Trophoblast cell (in vitro differentiated cells and primary cell): ENCODE data around the gene POLA1.

Source experiments
- DNase-seq, 2 donors: peaks; one replicate each; pipeline ENCODE4 v3.0.0-alpha.2; 2016
- H2AFZ ChIP-seq: 2 replicates; pipeline ENCODE4 v1.6.1; 2013; ENCODE audit warnings: low read length, moderate library complexity, mild to moderate bottlenecking; ENCODE audit not compliant: insufficient read depth, poor library complexity
- H2AK5ac ChIP-seq: 2 replicates; pipeline ENCODE4 v1.6.1; 2013; ENCODE audit warnings: mild to moderate bottlenecking, low read length
- H2BK120ac ChIP-seq: 2 replicates; pipeline ENCODE4 v1.6.1; 2013; ENCODE audit warnings: low read length, mild to moderate bottlenecking, moderate library complexity; ENCODE audit not compliant: insufficient read depth, poor library complexity
- H2BK12ac ChIP-seq: 2 replicates; pipeline ENCODE4 v1.6.1; 2013; ENCODE audit warnings: mild to moderate bottlenecking, low read length, moderate library complexity
- H2BK5ac ChIP-seq: 2 replicates; pipeline ENCODE4 v1.6.1; 2013; ENCODE audit warnings: low read length, low read depth, moderate library complexity, mild to moderate bottlenecking; ENCODE audit not compliant: poor library complexity
- H3K14ac ChIP-seq: 2 replicates; pipeline ENCODE4 v1.6.1; 2013; ENCODE audit warnings: mild to moderate bottlenecking, low read length
- H3K18ac ChIP-seq: 2 replicates; pipeline ENCODE4 v1.6.1; 2013; ENCODE audit warnings: mild to moderate bottlenecking, low read length
- H3K23ac ChIP-seq: 2 replicates; pipeline ENCODE4 v1.6.1; 2013; ENCODE audit warnings: low read length
- H3K27ac ChIP-seq: 2 replicates; pipeline ENCODE4 v1.5.1; 2013; ENCODE audit warnings: low read depth, mild to moderate bottlenecking, inconsistent platforms, low read length, moderate library complexity
- H3K27me3 ChIP-seq: 2 replicates; pipeline ENCODE4 v1.6.1; 2013; ENCODE audit warnings: inconsistent platforms, mild to moderate bottlenecking, low read length, moderate library complexity; ENCODE audit not compliant: insufficient read depth
- H3K36me3 ChIP-seq, 2 experiments: 1 replicate in 1 of 2; 2 replicates in 1 of 2; pipeline ENCODE4 v1.6.1; 2013; ENCODE audit warnings: low read length in 2 of 2, mild to moderate bottlenecking in 2 of 2, moderate library complexity in 1 of 2; ENCODE audit not compliant: insufficient read depth in 2 of 2, control insufficient read depth in 1 of 2
- H3K4ac ChIP-seq: 2 replicates; pipeline ENCODE4 v1.6.1; 2013; ENCODE audit warnings: low read depth, mild to moderate bottlenecking, low read length, moderate library complexity
- H3K4me1 ChIP-seq, 2 experiments: 1 replicate in 1 of 2; 2 replicates in 1 of 2; pipeline ENCODE4 v1.6.1; 2013; ENCODE audit warnings: low read length in 2 of 2, mild to moderate bottlenecking in 2 of 2, moderate library complexity in 1 of 2; ENCODE audit not compliant: insufficient read depth in 2 of 2, control insufficient read depth in 1 of 2
- H3K4me2 ChIP-seq: 2 replicates; pipeline ENCODE4 v1.6.1; 2013; ENCODE audit warnings: inconsistent platforms, mild to moderate bottlenecking, low read length, moderate library complexity
- H3K4me3 ChIP-seq: 2 replicates; pipeline ENCODE4 v1.5.1; 2013; ENCODE audit warnings: mild to moderate bottlenecking, low read depth, low read length, inconsistent platforms
- H3K79me1 ChIP-seq: one replicate; pipeline ENCODE4 v1.6.1; 2013; ENCODE audit warnings: low read length
- H3K79me2 ChIP-seq: 2 replicates; pipeline ENCODE4 v1.6.1; 2013; ENCODE audit warnings: low read length, mild to moderate bottlenecking; ENCODE audit not compliant: control insufficient read depth, insufficient read depth, poor library complexity
- H3K9ac ChIP-seq: 2 replicates; pipeline ENCODE4 v1.6.1; 2013; ENCODE audit warnings: mild to moderate bottlenecking, low read length
- H3K9me3 ChIP-seq: 2 replicates; pipeline ENCODE4 v1.6.1; 2013; ENCODE audit warnings: low read depth, mild to moderate bottlenecking, control low read depth, inconsistent platforms, low read length; ENCODE audit not compliant: insufficient read depth
- H4K12ac ChIP-seq: 2 replicates; pipeline ENCODE4 v1.6.1; 2013; ENCODE audit warnings: low read depth, mild to moderate bottlenecking, low read length, moderate library complexity
- H4K8ac ChIP-seq: 2 replicates; pipeline ENCODE4 v1.6.1; 2013; ENCODE audit warnings: low read depth, mild to moderate bottlenecking, low read length, moderate library complexity
- H4K91ac ChIP-seq: one replicate; pipeline ENCODE4 v1.6.1; 2013; ENCODE audit warnings: low read depth, mild to moderate bottlenecking, low read length, moderate library complexity
- WGBS: extraction: QIAGEN DNeasy Blood & Tissue Kit; methylation state at CpG from one replicate; pipeline ENCODE4 v1.1.7; 2013; ENCODE audit warnings: missing lambda C conversion rate; ENCODE audit not compliant: insufficient read length, insufficient coverage; ENCODE audit errors: extremely low coverage; 5-methylcytosine and 5-hydroxymethylcytosine counted together

The POLA1 gene

GRCh38 chrX:24956828-24957227 lies 263.1 kb downstream of the POLA1 start:
- no peak overlapping the region for H2AFZ ChIP-seq
- H2BK120ac ChIP-seq: no peak overlapping the region
- no peak overlapping the region for H3K9ac ChIP-seq
- no peaks in the 10 kb centered on the region for H3K9me3 ChIP-seq
- H2AK5ac ChIP-seq: no peak overlapping the region
- H2BK5ac ChIP-seq: no peak overlapping the region
- H3K14ac ChIP-seq: no peak overlapping the region
- H2BK12ac ChIP-seq: no peak overlapping the region
- H3K27me3 ChIP-seq: no peaks in the 10 kb centered on the region
- no peaks in the 10 kb centered on the region for H3K79me2 ChIP-seq
- no peak overlapping the region for H3K4me3 ChIP-seq
- no peak overlapping the region for H4K8ac ChIP-seq
- H4K12ac ChIP-seq: no peak overlapping the region
- H3K23ac ChIP-seq: no peak overlapping the region
- H3K4me1 ChIP-seq: no peaks in the 10 kb centered on the region
- no peak overlapping the region for H3K4ac ChIP-seq
- peak; percentile 58 to 66 for DNase-seq
- H3K79me1 ChIP-seq: no peaks in the 10 kb centered on the region
- H3K18ac ChIP-seq: no peak overlapping the region
- no peak overlapping the region for H4K91ac ChIP-seq
- no peak overlapping the region for H3K4me2 ChIP-seq
- no peaks in the 10 kb centered on the region for H3K36me3 ChIP-seq
- H3K27ac ChIP-seq: no peak overlapping the region

- Histone ChIP-seq H3K27ac (no peak overlapping the region), H4K8ac (no peak overlapping the region), H3K36me3 (no peaks in the 10 kb centered on the region), H3K18ac (no peak overlapping the region), H4K91ac (no peak overlapping the region), H2AFZ (no peak overlapping the region), H4K12ac (no peak overlapping the region), H3K4ac (no peak overlapping the region), H3K4me2 (no peak overlapping the region), H2BK120ac (no peak overlapping the region), H3K79me2 (no peaks in the 10 kb centered on the region), H2BK5ac (no peak overlapping the region), H3K23ac (no peak overlapping the region), H2BK12ac (no peak overlapping the region), H3K4me3 (no peak overlapping the region), H3K27me3 (no peaks in the 10 kb centered on the region), H3K79me1 (no peaks in the 10 kb centered on the region), H2AK5ac (no peak overlapping the region), H3K14ac (no peak overlapping the region), H3K9me3 (no peaks in the 10 kb centered on the region), H3K9ac (no peak overlapping the region), H3K4me1 (no peaks in the 10 kb centered on the region)
- DNase-seq: no peak
- no CpG with 5 or more reads among the region's 1 CpG for WGBS
Observed at GRCh38 chrX:24961809-24962208, 268.1 kb downstream of the POLA1 start.

GRCh38 chrX:24963823-24964222 lies 270.1 kb downstream of the POLA1 start:
- Histone ChIP-seq H2BK120ac (no peak overlapping the region), H3K14ac (no peak overlapping the region), H3K79me2 (no peaks in the 10 kb centered on the region), H3K9me3 (no peaks in the 10 kb centered on the region), H3K79me1 (no peaks in the 10 kb centered on the region), H3K4me2 (no peak overlapping the region), H4K91ac (no peak overlapping the region), H3K27ac (no peak overlapping the region), H2BK5ac (no peak overlapping the region), H4K12ac (no peak overlapping the region), H3K4ac (no peak overlapping the region), H3K36me3 (no peaks in the 10 kb centered on the region), H3K9ac (no peak overlapping the region), H3K27me3 (no peaks in the 10 kb centered on the region), H2AK5ac (no peak overlapping the region), H3K18ac (no peak overlapping the region), H2AFZ (no peak overlapping the region), H3K4me3 (no peak overlapping the region), H3K4me1 (no peaks in the 10 kb centered on the region), H3K23ac (no peak overlapping the region), H4K8ac (no peak overlapping the region), H2BK12ac (no peak overlapping the region)
- DNase-seq: no peak
- no CpG with 5 or more reads among the region's 2 CpGs for WGBS

GRCh38 chrX:24965372-24965771 lies 271.7 kb downstream of the POLA1 start:
- H3K27ac ChIP-seq: no peak overlapping the region
- no peak overlapping the region for H2AK5ac ChIP-seq
- no peak overlapping the region for H3K14ac ChIP-seq
- no peak overlapping the region for H3K4ac ChIP-seq
- no peak overlapping the region for H3K9ac ChIP-seq
- H2BK120ac ChIP-seq: no peak overlapping the region
- no peak overlapping the region for H3K4me3 ChIP-seq
- no peaks in the 10 kb centered on the region for H3K36me3 ChIP-seq
- no peaks in the 10 kb centered on the region for H3K27me3 ChIP-seq
- H3K79me1 ChIP-seq: no peaks in the 10 kb centered on the region
- H2AFZ ChIP-seq: no peak overlapping the region
- no peaks in the 10 kb centered on the region for H3K4me1 ChIP-seq
- H4K12ac ChIP-seq: no peak overlapping the region
- no peak overlapping the region for H2BK12ac ChIP-seq
- no peak overlapping the region for H4K8ac ChIP-seq
- H4K91ac ChIP-seq: no peak overlapping the region
- no peak overlapping the region for H3K4me2 ChIP-seq
- H3K23ac ChIP-seq: no peak overlapping the region
- no peaks in the 10 kb centered on the region for H3K79me2 ChIP-seq
- no peaks in the 10 kb centered on the region for H3K9me3 ChIP-seq
- H3K18ac ChIP-seq: no peak overlapping the region
- WGBS: no CpG with 5 or more reads among the region's 1 CpG
- no peak overlapping the region for H2BK5ac ChIP-seq
- DNase-seq: no peak
